ENCODE data around the gene U2AF2.

The U2AF2 gene
- total RNA-seq = 155 to 308 (median 229) reads per million in 9 experiments

GRCh38 chr19:55654868-55655647, at the start of gene U2AF2:
U2AF2 (plus strand) TSS chr19:55655035; CDS start chr19:55655105, 70 bp downstream.
- peak; percentile 95 to 97 (median 96) for DNase-seq
- H3K36me3 Mint-ChIP-seq (ENCODE audit: insufficient read depth) = peaks cover 45% of the 10 kb centered on the region
- ATAC-seq (replicated peaks) = peak; percentile 40
- H3K4me3 Mint-ChIP-seq = peak within 1 kb of the TSS; percentile 90 to 92
- H3K9me3 Mint-ChIP-seq = no peaks in the 10 kb centered on the region
- H3K27ac Mint-ChIP-seq = peak within 1 kb of the TSS; percentile 96 to 98
- H3K27me3 Mint-ChIP-seq = peaks cover 0 to under 1% of the 10 kb centered on the region in 2 donors
- peaks cover 33 to 38% of the 10 kb centered on the region in 2 donors for H3K4me1 Mint-ChIP-seq (ENCODE audit: low read depth in 2 of 2)

DNA sequence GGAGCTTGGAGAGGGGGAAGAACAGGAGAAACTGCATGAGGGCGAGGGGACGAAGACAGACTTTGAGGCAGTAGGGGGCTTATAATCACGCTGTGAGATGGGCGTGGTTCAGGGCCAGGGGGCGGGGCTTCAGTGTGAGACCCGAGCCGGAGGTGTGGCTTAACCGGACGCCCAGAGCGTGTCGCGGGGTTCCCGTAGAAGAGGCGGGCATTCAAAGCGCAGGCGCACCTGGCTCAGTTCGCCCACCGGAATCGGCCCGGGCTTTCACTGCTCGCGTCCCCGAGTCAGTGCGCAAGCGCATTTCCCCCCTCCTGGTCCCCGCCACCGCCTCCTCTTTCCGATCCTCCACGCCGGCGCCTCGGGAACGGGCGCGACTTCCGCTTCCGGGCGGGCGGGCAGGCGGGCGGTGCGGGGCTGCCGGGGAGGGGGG, 49.6 kb upstream of the U2AF2 start:
- H3K4me3 Mint-ChIP-seq = peak overlapping the region; percentile 85 to 86
- H3K9me3 Mint-ChIP-seq = no peaks in the 10 kb centered on the region
- ATAC-seq (replicated peaks) = peak; percentile 76
- H3K27me3 Mint-ChIP-seq = no peaks in the 10 kb centered on the region
- peaks cover 38% of the 10 kb centered on the region for H3K36me3 Mint-ChIP-seq (ENCODE audit: insufficient read depth)
- peak; percentile 92 to 96 (median 95) for DNase-seq
- peaks cover 50 to 54% of the 10 kb centered on the region in 2 donors for H3K4me1 Mint-ChIP-seq (ENCODE audit: low read depth in 2 of 2)
- H3K27ac Mint-ChIP-seq = peak overlapping the region; percentile 80 to 87

DNA sequence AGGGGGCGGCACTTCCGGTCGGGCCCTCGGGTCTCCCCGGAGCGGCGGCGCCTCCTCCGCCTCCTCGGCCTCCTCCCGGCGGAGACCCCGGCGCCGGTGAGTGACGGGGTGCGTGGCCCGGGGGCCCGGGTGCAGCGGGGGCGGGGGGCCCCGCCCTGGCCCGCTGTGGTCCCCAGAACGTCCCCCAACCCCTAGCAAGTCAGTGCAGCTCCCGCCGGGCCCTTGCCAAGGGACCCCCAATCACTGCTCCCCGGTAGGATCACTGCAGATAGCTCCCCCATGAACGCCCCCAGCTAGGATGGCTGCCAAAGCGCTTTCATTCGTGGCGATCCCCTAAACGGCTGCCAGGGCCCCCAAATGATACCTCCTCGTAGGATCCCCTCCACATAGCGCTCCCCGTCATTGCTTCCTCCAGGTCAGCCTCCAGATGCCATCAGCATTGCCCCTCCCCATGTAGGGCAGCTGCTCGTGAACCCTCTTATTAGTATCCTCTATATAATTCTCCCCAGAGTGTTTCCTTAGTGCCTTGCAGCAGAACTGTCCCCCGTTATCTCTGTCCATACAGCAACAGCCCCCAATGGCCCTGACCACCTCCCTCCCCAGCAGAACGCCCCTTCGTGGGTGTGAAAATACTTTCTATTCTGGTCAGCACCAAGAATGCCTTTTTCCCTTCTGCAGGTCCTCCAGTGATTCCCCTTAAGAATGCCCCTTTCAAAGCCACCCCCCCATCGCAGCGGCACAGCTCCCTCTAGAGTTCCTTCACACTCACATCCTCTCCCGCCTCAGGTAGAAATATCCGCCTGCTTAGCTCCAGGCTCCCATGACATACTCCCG, 49.0 kb upstream of the U2AF2 start, which contains the start of gene ZNF865:
Gene ZNF865 (plus strand): TSS at position 11 of the 834 bp plus-strand sequence. CDS start 7,972 bp downstream, outside the sequence.
- Mint-ChIP-seq H3K27ac (peak within 1 kb of the TSS; percentile 80 to 87), H3K4me3 (peak within 1 kb of the TSS; percentile 85 to 86), H3K4me1 (ENCODE audit: low read depth in 2 of 2) (peaks cover 51% of the 10 kb centered on the region in 2 donors), H3K27me3 (no peaks in the 10 kb centered on the region), H3K36me3 (ENCODE audit: insufficient read depth) (peaks cover 44% of the 10 kb centered on the region), H3K9me3 (no peaks in the 10 kb centered on the region)
- peak; percentile 57 to 65 (median 64) for DNase-seq
- ATAC-seq (replicated peaks) = peak; percentile 45

GRCh38 chr19:55606471-55606787, 48.4 kb upstream of the U2AF2 start:
- DNase-seq = no peak
- H3K36me3 Mint-ChIP-seq (ENCODE audit: insufficient read depth) = peaks cover 40% of the 10 kb centered on the region
- no peak for ATAC-seq (replicated peaks)
- no peaks in the 10 kb centered on the region for H3K27me3 Mint-ChIP-seq
- H3K27ac Mint-ChIP-seq = peak overlapping the region; percentile 80 to 87
- H3K9me3 Mint-ChIP-seq = no peaks in the 10 kb centered on the region
- peak overlapping the region; percentile 85 to 86 for H3K4me3 Mint-ChIP-seq
- H3K4me1 Mint-ChIP-seq (ENCODE audit: low read depth in 2 of 2) = peaks cover 47% of the 10 kb centered on the region in 2 donors

- H3K4me1 Mint-ChIP-seq (ENCODE audit: low read depth in 2 of 2) = peaks cover 46 to 47% of the 10 kb centered on the region in 2 donors
- H3K4me3 Mint-ChIP-seq = peak overlapping the region; percentile 85 to 86
- no peaks in the 10 kb centered on the region for H3K27me3 Mint-ChIP-seq
- peak overlapping the region; percentile 80 to 87 for H3K27ac Mint-ChIP-seq
- ATAC-seq (replicated peaks) (no peak), DNase-seq (no peak)
- H3K9me3 Mint-ChIP-seq = no peaks in the 10 kb centered on the region
- peaks cover 40% of the 10 kb centered on the region for H3K36me3 Mint-ChIP-seq (ENCODE audit: insufficient read depth)
Observed at GRCh38 chr19:55606817-55607216, 48.0 kb upstream of the U2AF2 start.

- H3K36me3 Mint-ChIP-seq (ENCODE audit: insufficient read depth) = peaks cover 39% of the 10 kb centered on the region
- H3K4me1 Mint-ChIP-seq (ENCODE audit: low read depth in 2 of 2) = peaks cover 53 to 57% of the 10 kb centered on the region in 2 donors
- H3K4me3 Mint-ChIP-seq = no peak overlapping the region
- ATAC-seq (replicated peaks) (no peak), DNase-seq (no peak)
- no peaks in the 10 kb centered on the region for H3K27me3 Mint-ChIP-seq
- no peak overlapping the region for H3K27ac Mint-ChIP-seq
- no peaks in the 10 kb centered on the region for H3K9me3 Mint-ChIP-seq
Observed at GRCh38 chr19:55609326-55609725, 45.5 kb upstream of the U2AF2 start.

DNA sequence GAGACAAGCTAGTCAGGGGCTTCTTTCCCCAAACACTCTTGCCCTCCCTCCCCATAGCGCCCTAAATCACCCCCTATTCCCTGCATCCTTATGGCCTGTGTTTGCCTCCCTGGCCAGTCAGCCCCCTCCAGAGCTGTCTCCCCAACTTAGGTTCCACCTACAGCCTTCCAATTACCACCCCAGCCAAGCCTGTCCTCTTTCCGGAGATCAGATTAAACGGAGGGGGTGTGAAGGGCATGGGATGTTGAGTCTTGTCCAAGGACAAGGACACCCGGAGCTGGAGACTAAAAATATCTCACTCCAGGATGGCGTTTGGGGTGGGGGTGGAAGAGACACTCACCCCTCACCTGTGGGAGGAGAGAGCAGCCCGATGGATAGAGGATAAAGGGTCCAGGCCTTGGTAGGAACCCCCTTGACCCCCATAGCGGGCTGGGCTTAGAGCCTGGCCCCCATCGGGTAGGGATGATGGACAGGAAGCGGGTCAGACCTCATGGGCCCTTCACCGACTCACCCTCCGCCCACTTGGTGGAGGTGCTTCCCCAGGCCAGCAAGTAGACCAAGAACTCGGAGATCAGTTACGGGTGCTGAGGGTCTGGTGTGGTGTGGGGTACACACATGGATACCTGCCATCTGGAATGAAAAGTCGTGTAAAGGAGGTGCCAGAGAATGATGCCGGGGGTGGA, 43.4 kb upstream of the U2AF2 start:
- Mint-ChIP-seq H3K27me3 (no peaks in the 10 kb centered on the region), H3K27ac (peak overlapping the region in 1 of 2 donors; percentile 20), H3K4me1 (ENCODE audit: low read depth in 2 of 2) (peaks cover 41% of the 10 kb centered on the region in 2 donors), H3K9me3 (no peaks in the 10 kb centered on the region), H3K36me3 (ENCODE audit: insufficient read depth) (peaks cover 21% of the 10 kb centered on the region), H3K4me3 (no peak overlapping the region)
- no peak for DNase-seq
- ATAC-seq (replicated peaks) = no peak

- peaks cover 34% of the 10 kb centered on the region in 2 donors for H3K4me1 Mint-ChIP-seq (ENCODE audit: low read depth in 2 of 2)
- H3K36me3 Mint-ChIP-seq (ENCODE audit: insufficient read depth) = peaks cover 22% of the 10 kb centered on the region
- ATAC-seq (replicated peaks) = no peak
- H3K9me3 Mint-ChIP-seq = no peaks in the 10 kb centered on the region
- H3K27me3 Mint-ChIP-seq = no peaks in the 10 kb centered on the region
- no peak overlapping the region for H3K4me3 Mint-ChIP-seq
- DNase-seq = no peak
- peak overlapping the region; percentile 46 to 73 for H3K27ac Mint-ChIP-seq
Observed at GRCh38 chr19:55611983-55612645, 42.7 kb upstream of the U2AF2 start.

GRCh38 chr19:55613396-55613795, 41.4 kb upstream of the U2AF2 start:
- no peak overlapping the region for H3K27ac Mint-ChIP-seq
- DNase-seq = no peak
- peaks cover 28% of the 10 kb centered on the region for H3K36me3 Mint-ChIP-seq (ENCODE audit: insufficient read depth)
- no peak for ATAC-seq (replicated peaks)
- H3K4me3 Mint-ChIP-seq = no peak overlapping the region
- peaks cover 24 to 28% of the 10 kb centered on the region in 2 donors for H3K4me1 Mint-ChIP-seq (ENCODE audit: low read depth in 2 of 2)
- no peaks in the 10 kb centered on the region for H3K27me3 Mint-ChIP-seq
- H3K9me3 Mint-ChIP-seq = no peaks in the 10 kb centered on the region

DNA sequence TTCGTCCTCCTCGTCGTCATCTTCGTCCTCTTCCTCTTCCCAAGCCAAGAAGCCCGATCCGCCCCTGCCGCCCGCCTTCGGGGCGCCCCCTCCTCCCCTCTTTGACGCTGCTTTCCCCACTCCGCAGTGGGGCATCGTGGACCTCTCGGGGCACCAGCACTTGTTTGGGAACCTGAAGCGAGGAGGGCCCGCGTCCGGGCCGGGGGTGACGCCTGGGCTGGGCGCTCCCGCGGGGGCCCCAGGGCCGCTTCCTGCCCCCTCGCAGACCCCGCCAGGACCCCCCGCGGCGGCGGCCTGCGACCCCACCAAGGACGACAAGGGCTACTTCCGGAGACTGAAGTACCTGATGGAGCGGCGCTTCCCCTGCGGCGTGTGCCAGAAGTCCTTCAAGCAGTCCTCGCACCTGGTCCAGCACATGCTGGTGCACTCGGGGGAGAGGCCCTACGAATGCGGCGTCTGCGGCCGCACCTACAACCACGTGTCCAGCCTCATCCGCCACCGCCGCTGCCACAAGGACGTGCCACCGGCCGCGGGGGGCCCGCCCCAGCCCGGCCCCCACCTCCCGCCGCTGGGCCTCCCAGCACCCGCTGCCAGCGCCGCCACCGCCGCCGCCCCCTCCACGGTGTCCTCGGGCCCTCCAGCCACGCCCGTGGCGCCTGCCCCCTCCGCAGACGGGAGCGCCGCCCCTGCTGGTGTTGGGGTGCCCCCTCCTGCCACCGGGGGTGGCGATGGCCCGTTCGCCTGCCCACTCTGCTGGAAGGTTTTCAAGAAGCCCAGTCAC, 40.7 kb upstream of the U2AF2 start:
- no peaks in the 10 kb centered on the region for H3K9me3 Mint-ChIP-seq
- no peak for DNase-seq
- peaks cover 28% of the 10 kb centered on the region for H3K36me3 Mint-ChIP-seq (ENCODE audit: insufficient read depth)
- no peaks in the 10 kb centered on the region for H3K27me3 Mint-ChIP-seq
- no peak for ATAC-seq (replicated peaks)
- H3K4me1 Mint-ChIP-seq (ENCODE audit: low read depth in 2 of 2) = peaks cover 20 to 27% of the 10 kb centered on the region in 2 donors
- H3K4me3 Mint-ChIP-seq = no peak overlapping the region
- no peak overlapping the region for H3K27ac Mint-ChIP-seq

GRCh38 chr19:55614711-55615542, 39.9 kb upstream of the U2AF2 start:
- H3K27me3 Mint-ChIP-seq = no peaks in the 10 kb centered on the region
- peaks cover 26% of the 10 kb centered on the region for H3K36me3 Mint-ChIP-seq (ENCODE audit: insufficient read depth)
- H3K4me1 Mint-ChIP-seq (ENCODE audit: low read depth in 2 of 2) = peaks cover 12 to 22% of the 10 kb centered on the region in 2 donors
- DNase-seq (no peak), ATAC-seq (replicated peaks) (no peak)
- H3K27ac Mint-ChIP-seq = no peak overlapping the region
- no peak overlapping the region for H3K4me3 Mint-ChIP-seq
- H3K9me3 Mint-ChIP-seq = no peaks in the 10 kb centered on the region
